CD4-positive, alpha-beta T cell treated with Interleukin-10 for 1 hour (primary cell): ENCODE data around the gene MYLK3.
"Not testable (repeated sequence)": the region's sequence is repeated elsewhere in the genome, so short reads cannot be mapped to it uniquely, and the experiment has no call there.

Experiments used
- DNase-seq: peaks from one replicate; pipeline ENCODE4 v3.0.0-alpha.2; 2020

The MYLK3 gene

DNA sequence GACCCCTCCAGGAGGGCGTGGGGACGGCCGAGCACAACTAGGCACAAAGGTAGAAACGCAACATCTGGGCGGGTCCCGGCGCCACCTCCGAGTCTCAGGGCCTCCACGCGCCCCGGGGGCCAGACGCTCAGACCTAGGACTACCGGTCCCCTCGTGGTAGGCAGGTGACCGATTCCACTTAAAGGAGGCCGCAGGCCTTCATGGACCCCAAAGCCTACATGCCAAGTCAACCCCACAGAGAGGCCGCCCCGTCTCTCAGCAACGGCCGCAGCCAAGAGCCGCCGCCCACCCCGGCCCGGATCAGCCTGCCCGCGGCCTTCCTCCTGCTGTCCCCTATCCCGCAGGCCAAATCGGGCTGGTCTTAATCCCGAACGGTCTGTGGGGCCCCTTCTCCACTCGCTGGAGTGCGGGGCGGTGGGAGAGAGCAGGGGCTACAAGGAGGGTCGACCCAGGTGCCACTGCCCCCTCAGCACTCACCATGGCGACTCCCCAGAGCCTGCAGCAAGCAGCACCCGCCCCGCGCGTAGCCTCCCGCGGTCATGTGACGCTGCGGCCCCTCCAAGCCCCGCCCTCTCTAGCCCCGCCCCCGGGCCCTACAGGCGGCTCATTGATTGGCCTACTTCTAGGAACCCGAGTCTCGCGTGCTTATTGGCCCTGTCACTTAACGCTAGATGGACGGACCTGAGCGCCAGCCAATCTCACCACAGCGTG lies 59.3 kb downstream of the MYLK3 start, which contains the start of gene VPS35:
Gene VPS35, minus strand, starts transcription at position 525 of the 711 bp plus-strand sequence. Its CDS starts 45 bp downstream, at position 480.
- DNase-seq = peak; percentile 99

- DNase-seq = no peak
Observed at GRCh38 chr16:46688101-46688653, 60.0 kb downstream of the MYLK3 start.

DNA sequence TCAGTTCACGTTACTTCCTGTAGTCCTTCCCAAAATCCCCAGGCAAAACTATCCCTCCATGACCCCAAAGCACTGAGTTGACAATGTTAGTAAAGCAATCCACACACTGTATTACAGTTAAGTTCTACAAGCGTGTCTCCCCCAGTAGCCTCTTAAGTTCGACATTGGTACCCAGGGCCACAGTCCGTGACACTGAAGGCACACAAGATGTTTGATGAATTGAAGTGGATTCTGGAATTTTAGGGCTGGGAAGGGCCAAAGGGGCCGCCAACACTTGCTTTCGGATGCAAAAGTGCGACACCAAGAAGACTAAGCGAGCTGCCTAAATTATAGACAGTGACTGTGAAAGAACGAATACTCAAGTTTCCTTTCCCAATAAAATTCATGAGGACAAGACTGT lies 60.7 kb downstream of the MYLK3 start:
- DNase-seq = no peak

GRCh38 chr16:46686815-46687473 lies 61.2 kb downstream of the MYLK3 start:
- DNase-seq = no peak

DNA sequence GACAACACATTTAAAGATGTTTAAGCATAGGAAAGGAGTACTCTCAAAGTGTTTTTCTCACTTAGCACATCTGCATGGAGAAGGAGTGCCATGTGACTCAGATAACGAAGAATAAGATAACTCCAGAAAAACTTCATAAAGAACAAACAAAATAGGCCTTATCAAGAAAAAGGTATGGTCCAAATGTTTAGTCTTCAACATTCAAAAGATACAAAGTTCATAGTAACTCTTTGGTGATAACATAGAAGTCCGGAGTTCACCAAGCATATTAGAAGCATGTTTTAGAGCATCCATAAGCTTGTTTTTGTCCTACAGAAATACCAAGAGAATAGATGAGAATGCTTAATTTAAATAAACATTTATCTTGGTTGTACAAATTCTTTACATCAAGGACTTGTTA lies 66.3 kb downstream of the MYLK3 start:
- not testable (repeated sequence) for DNase-seq

DNA sequence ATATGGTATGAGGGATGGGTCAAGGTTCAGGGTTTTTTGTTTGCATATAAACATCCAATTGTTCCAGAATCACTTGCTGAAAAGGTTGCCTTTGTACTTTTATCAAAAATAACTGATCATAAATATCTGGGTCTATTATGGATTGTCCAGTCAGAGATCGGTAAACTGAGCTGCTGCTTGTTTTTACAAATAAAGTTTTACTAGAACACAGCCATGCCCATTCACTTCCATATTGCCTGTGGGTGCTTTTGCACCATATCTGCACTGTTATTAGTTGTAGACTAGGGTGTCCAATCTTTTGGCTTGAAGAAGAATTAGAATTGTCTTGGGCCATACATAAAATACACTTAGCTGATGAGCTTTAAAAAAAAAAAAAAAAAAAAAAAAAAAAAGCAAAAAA lies 70.2 kb downstream of the MYLK3 start:
- DNase-seq = not testable (repeated sequence)

GRCh38 chr16:46673320-46674013 lies 74.7 kb downstream of the MYLK3 start:
- peak; percentile 67 for DNase-seq

DNA sequence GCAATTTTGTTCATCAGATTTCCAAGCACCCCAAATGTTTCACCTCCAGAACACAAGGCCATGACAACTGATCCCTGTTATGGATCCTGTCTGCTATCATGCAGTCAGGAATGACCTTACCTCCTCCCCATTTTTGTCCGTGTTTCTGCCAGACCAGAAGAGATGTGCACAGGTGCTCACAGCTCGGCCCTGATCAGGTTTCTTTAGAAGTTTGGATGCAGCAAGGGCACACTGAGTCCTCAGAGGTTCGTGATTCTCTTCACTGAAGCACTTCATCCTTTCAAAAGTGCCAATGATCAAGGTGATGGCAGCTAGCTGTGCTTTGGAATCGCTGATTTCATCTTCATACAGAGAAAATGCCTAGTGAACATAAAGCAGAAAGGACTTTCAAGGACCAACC lies 86.0 kb downstream of the MYLK3 start:
- no peak for DNase-seq

DNA sequence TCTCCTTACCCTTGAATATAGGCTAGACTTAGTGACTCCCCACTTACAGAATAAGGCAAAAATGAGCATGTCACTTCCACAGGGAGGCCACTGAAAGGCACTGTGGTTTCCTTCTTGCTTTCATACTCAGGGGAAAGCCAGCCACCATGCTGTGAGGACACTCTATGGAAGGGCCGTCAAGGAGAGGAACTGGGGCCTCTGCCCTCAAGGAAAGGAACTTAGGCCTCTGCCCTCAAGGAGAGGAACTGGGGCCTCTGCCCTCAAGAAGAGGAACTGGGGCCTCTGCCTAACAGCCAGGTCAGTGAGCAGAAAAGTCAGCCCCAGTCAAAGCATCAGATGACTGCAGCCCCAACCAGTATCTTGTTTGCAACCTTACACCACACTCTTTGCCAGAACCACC lies 89.2 kb downstream of the MYLK3 start:
- peak; percentile 34 for DNase-seq
